ENCODE data around the gene PRKCH. TPM values are rescaled to one million over a fixed set of nuclear protein-coding genes. Genes with fewer than 3 reads are reported as not detected.

Gene PRKCH
- total RNA-seq, 2 donors from 2014 or later: 27.6 to 33.9 TPM

DNA sequence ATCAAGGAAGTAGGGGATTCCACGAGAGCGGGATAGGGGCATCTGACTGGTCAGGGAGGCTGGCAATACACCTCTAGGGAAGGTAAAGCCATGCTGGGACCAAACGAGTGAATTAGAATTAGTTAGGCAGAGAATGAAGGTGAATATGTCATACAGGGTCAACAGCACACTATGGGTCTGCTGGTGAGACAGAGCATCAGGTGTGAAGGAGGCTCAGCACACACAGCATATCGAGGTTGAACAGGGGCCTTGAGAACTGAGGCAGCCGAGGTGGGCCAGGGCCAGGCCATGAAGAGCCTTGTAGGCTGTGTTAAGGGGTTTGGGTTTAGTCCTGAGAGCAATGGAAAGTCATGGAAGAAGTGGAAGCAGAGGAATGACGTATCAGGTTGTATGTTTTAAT lies 137.8 kb downstream of the PRKCH start:
- no peak for DNase-seq (ENCODE audit: low spot score)
- intact Hi-C loops (cut with DNase I): loop anchor here (5.0 to 10.0 kb wide), 2 partner anchors 162 to 666 kb away; no protein-coding TSS in a partner anchor

DNA sequence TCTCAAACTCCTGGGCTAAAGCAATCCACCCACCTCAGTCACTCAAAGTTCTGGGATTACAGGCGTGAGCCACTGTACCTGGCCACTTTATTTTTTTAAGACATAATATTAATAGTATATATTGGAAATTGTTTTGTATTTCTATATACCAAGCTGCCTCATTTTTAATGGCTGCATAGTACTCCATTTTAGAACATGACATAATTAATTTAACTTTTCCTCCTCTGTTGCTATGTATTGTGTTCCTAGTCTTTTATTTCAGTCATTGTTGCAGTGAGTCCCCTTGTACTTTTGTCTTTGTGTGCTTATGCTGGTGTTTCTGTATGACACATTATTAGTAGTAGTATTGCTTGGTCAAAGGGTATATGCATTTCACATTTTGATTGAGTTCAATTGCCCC lies 138.7 kb downstream of the PRKCH start:
- Histone ChIP-seq H3K4me3 (no peak overlapping the region), H3K27ac (no peak overlapping the region), H3K27me3 (replicated peaks; ENCODE audit: insufficient read depth) (no peaks in the 10 kb centered on the region), H3K9me3 (no peaks in the 10 kb centered on the region), H3K4me1 (replicated peaks) (no peaks in the 10 kb centered on the region), H3K36me3 (peaks cover 0 to 4% of the 10 kb centered on the region in 2 donors)
- WGBS: 97% methylated on average over 1 of the region's 1 CpG
- no peak for DNase-seq (ENCODE audit: low spot score)
- intact Hi-C loops (cut with DNase I): loop anchor here (5.0 kb wide), 1 partner anchor 267 kb away; no protein-coding TSS in a partner anchor
- TF ChIP-seq POLR2A (IDR thresholded peaks at IDR 0.05) (no peak), POLR2AphosphoS5 (IDR thresholded peaks at IDR 0.05) (no peak)

More for the DNA sequence above, 137.8 kb downstream of the PRKCH start:
- H3K9me3 ChIP-seq: no peaks in the 10 kb centered on the region
- TF ChIP-seq POLR2A (IDR thresholded peaks at IDR 0.05) (no peak), POLR2AphosphoS5 (IDR thresholded peaks at IDR 0.05) (no peak)
- TF ChIP-seq, protein P1, sequence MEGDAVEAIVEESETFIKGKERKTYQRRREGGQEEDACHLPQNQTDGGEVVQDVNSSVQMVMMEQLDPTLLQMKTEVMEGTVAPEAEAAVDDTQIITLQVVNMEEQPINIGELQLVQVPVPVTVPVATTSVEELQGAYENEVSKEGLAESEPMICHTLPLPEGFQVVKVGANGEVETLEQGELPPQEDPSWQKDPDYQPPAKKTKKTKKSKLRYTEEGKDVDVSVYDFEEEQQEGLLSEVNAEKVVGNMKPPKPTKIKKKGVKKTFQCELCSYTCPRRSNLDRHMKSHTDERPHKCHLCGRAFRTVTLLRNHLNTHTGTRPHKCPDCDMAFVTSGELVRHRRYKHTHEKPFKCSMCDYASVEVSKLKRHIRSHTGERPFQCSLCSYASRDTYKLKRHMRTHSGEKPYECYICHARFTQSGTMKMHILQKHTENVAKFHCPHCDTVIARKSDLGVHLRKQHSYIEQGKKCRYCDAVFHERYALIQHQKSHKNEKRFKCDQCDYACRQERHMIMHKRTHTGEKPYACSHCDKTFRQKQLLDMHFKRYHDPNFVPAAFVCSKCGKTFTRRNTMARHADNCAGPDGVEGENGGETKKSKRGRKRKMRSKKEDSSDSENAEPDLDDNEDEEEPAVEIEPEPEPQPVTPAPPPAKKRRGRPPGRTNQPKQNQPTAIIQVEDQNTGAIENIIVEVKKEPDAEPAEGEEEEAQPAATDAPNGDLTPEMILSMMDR (IDR thresholded peaks at IDR 0.05): no peak
- no peaks in the 10 kb centered on the region for H3K27me3 ChIP-seq (replicated peaks; ENCODE audit: insufficient read depth)
- H3K36me3 ChIP-seq: peaks cover 0 to 4% of the 10 kb centered on the region in 2 donors
- H3K4me3 ChIP-seq: no peak overlapping the region
- 81% methylated on average over 6 of the region's 6 CpGs for WGBS
- no peaks in the 10 kb centered on the region for H3K4me1 ChIP-seq (replicated peaks)
- no peak overlapping the region for H3K27ac ChIP-seq

DNA sequence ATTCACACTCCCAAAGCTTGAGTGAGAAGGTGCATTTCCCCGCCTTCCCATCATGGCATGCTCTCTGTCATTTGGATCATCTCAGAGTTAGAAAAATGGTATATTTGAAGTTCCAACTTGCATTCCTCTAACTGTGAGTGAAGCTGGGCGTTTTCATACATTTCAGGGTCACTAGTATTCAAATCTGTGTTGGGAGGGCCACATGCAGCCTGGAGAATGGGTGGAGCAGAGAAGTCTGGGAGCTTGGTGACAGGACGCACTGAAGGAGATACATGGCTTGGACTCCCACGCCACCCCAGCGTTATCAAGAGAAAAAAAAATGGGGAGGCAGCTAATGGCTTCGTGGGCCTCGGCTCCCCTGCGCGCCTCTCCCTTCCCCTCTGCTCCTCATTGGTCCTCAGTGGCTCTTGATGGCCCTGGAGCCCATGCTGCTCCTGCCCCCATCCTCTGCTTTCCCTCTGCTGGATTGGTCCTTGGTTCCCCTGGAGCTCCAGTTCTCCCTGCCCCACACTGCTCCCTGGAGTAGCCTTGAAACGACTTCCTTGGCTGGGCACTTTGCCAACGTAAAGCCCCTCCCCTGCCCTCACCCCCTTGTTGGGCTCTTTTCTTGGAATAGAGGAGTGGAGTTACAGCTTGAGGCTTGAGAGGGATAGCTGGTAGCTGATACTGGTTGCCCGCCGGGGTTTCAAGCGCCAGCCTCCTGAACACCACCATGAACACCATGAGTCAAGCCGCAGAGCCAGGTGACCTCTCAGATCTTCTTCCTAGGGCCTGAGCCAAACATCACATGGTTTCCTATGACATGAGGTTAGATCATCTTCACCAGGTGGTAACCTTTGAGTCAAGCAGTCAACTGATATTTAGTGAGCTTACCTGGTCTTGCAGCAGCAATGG lies 139.6 kb downstream of the PRKCH start:
- DNase-seq (ENCODE audit: low spot score): no peak
- 82% methylated on average over 15 of the region's 15 CpGs for WGBS
- H3K4me3 ChIP-seq: no peak overlapping the region
- TF ChIP-seq POLR2A (IDR thresholded peaks at IDR 0.05) (no peak), POLR2AphosphoS5 (IDR thresholded peaks at IDR 0.05) (no peak)
- TF ChIP-seq, protein P1 (IDR thresholded peaks at IDR 0.05): no peak
- no peaks in the 10 kb centered on the region for H3K9me3 ChIP-seq
- H3K4me1 ChIP-seq (replicated peaks): no peaks in the 10 kb centered on the region
- H3K27me3 ChIP-seq (replicated peaks; ENCODE audit: insufficient read depth): no peaks in the 10 kb centered on the region
- H3K27ac ChIP-seq: peak overlapping the region in 1 of 2 donors; percentile 28
- intact Hi-C loops (cut with DNase I): loop anchor here (1.0 to 5.0 kb wide), 2 partner anchors 266 to 376 kb away; no protein-coding TSS in a partner anchor
- H3K36me3 ChIP-seq: peaks cover 0 to 4% of the 10 kb centered on the region in 2 donors

DNA sequence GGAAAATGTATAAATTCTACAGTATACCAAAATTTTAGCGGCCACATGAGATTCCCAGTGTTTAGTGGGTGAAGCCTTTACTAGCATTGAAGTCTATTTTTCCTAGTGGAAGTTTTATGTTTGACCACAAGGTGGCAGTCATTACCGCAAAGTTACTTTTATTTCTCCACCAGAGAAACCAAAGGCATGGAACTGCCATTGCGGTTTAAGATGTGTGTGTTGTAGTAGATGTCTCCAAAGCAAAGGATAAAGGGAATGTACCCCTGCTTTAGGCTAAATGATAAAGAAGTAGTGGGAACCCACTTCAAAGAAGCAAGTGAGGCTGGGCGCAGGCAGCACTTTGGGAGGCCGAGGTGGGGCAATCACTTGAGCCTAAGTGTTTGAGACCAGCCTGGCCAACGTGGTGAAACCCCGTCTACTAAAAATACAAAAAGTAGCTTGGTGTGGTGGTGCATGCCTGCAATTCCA lies 140.5 kb downstream of the PRKCH start:
- TF ChIP-seq POLR2AphosphoS5 (IDR thresholded peaks at IDR 0.05) (peak; percentile 32), POLR2A (IDR thresholded peaks at IDR 0.05) (no peak)
- TF ChIP-seq, protein P1 (IDR thresholded peaks at IDR 0.05): peak; percentile 85 to 94 (median 87)
- 51% methylated on average over 7 of the region's 7 CpGs for WGBS
- Histone ChIP-seq H3K9me3 (no peaks in the 10 kb centered on the region), H3K36me3 (peaks cover 0 to 4% of the 10 kb centered on the region in 2 donors), H3K27ac (peak overlapping the region in 1 of 2 donors; percentile 28), H3K4me1 (replicated peaks) (peaks cover 4% of the 10 kb centered on the region), H3K4me3 (no peak overlapping the region), H3K27me3 (replicated peaks; ENCODE audit: insufficient read depth) (no peaks in the 10 kb centered on the region)
- DNase-seq (ENCODE audit: low spot score): peak; percentile 71
- intact Hi-C loops (cut with DNase I): loop anchor here (1.0 to 5.0 kb wide), 2 partner anchors 265 to 375 kb away; no protein-coding TSS in a partner anchor

DNA sequence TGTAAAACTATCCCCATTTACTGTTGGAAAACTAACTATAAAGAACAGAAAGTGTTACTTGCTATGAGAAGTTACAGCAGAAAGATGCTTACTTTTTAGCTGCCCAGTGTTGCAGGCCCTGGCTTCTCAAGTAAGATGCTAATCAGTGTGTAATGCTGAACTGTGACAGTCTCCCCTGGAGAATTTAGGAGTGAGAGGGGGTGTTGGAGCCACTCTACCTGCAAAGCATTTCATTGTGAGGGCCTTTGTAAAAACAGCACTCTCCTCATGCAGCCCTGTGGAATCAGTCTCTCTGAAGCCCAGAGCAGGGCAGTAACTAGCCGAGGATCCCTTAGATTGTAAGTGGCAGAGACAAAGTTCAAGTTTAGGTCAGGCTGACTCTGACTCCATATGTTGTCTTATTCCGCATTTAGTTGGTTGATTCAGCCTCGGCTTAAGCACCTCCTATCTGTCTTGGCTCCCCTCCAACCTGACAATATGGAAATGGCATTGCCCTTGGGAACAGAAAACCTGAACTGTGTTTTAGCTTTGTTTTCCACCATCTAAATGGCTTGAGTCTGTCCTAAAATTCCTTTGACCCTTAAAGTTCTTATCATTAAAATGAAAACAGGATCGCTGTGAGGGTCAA lies 141.3 kb downstream of the PRKCH start:
- H3K4me1 ChIP-seq (replicated peaks): peaks cover 5% of the 10 kb centered on the region
- TF ChIP-seq, protein P1 (IDR thresholded peaks at IDR 0.05): no peak
- TF ChIP-seq POLR2AphosphoS5 (IDR thresholded peaks at IDR 0.05) (no peak), POLR2A (IDR thresholded peaks at IDR 0.05) (no peak)
- peaks cover 0 to under 1% of the 10 kb centered on the region in 2 donors for H3K36me3 ChIP-seq
- 57% methylated on average over 4 of the region's 4 CpGs for WGBS
- intact Hi-C loops (cut with DNase I): loop anchor here (5.0 kb wide), 1 partner anchor 265 kb away; no protein-coding TSS in a partner anchor
- H3K27ac ChIP-seq: peak overlapping the region in 1 of 2 donors; percentile 28
- no peaks in the 10 kb centered on the region for H3K9me3 ChIP-seq
- no peak for DNase-seq (ENCODE audit: low spot score)
- H3K27me3 ChIP-seq (replicated peaks; ENCODE audit: insufficient read depth): no peaks in the 10 kb centered on the region
- no peak overlapping the region for H3K4me3 ChIP-seq
